CD4-positive, alpha-beta T cell treated with Interleukin-17A for 1 hour (primary cell): ENCODE results near the gene KRTAP12-4.
"Not testable (repeated sequence)": the region's sequence is repeated elsewhere in the genome, so short reads cannot be mapped to it uniquely, and the experiment has no call there.

Source experiments
- DNase-seq: peaks from one replicate; pipeline ENCODE4 v3.0.0-alpha.2; 2020

KRTAP12-4 gene

GRCh38 chr21:44628707-44629391 is 25.6 kb downstream of the KRTAP12-4 start:
- DNase-seq = no peak

DNA sequence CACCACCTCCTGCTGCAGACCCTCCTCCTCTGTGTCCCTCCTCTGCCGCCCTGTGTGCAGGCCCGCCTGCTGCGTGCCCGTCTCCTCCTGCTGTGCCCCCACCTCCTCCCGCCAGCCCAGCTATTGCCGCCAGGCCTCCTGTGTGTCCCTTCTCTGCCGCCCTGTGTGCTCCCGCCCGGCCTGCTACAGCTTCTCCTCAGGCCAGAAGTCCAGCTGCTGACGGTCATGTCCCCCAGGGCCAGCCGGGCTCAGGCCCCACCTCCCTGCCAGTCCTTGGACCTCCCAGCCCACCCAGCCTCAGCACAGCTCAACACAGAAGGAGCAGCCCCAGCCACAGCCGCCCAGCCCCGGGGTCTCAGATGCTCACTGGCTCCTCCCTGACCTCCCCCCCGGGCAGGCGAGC is 26.6 kb downstream of the KRTAP12-4 start:
- not testable (repeated sequence) for DNase-seq

DNA sequence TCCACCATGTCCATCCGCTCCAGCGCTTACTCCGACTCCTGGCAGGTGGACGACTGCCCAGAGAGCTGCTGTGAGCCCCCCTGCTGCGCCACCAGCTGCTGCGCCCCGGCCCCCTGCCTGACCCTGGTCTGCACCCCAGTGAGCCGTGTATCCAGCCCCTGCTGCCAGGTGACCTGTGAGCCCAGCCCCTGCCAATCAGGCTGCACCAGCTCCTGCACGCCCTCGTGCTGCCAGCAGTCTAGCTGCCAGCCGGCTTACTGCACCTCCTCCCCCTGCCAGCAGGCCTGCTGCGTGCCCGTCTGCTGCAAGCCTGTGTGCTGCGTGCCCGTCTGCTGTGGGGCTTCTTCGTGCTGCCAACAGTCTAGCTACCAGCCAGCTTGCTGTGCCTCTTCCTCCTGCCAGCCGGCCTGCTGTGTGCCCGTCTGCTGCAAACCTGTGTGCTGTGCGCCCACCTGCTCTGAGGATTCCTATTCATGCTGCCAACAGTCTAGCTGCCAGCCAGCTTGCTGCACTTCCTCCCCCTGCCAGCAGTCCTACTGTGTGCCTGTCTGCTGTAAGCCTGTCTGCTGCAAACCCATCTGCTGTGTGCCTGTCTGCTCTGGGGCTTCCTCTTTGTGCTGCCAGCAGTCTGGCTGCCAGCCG is 27.2 kb downstream of the KRTAP12-4 start:
- not testable (repeated sequence) for DNase-seq

GRCh38 chr21:44626673-44627143 is 27.8 kb downstream of the KRTAP12-4 start, which contains the start of gene KRTAP10-9:
TSS of gene KRTAP10-9 (plus strand) at chr21:44627093. CDS start at chr21:44627172, 79 bp downstream.
- DNase-seq = no peak

DNA sequence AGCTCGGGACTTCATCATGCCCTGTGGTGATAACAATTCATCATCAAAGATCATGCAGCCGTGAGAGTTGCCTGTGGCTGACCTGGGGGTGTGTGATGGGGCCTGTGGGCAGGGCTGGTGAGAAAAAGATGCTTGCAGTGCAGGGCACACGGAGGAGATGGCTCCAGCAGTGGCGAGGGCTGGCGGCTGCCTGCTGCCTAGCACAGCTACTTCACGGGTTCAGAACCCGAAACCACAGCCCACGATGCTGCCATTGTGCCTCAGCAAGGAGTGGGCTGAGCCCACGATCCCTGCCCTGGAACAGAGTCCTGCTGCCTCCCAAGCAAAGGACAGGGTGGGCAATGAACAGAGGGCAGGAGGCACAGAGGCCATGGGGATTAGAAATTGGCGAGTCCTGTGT is 28.2 kb downstream of the KRTAP12-4 start:
- peak; percentile 45 for DNase-seq

DNA sequence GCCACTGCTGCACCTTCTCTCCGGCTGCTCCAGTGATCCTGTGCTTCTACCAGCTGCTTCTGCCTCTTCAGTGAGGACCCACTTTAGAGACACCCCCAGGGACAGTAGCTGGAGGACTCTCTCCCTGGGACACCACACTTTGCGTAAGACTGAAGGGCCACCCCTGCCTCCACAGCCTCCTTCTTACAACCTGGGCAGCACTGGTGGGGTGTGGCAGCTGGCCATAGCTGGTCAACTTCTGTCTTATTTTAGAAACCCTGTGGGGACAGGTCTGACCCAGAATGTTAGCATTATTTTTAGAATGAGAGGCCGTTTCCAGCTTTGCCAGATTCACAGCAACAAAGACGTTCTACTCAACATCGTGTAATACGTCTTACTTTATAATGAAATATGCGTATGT is 28.7 kb downstream of the KRTAP12-4 start:
- DNase-seq = no peak

DNA sequence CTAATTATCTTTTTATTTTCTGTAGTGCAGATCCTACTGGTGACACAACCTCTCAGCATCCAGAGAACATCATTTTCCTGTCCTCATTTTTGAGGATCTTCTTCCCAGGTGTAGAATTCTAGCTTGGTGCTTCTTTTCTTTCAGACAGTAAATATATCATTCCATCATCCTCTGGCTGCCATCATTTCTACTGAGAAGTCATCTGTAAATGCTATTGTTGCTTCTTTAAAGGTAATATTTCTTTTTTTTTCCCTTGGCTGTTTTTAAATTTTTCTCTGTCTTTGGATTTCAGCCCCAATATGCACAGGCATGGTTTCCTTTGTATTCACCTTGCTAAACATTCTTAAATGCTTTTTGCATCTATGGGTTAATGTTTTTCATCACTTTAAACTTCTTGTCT is 30.9 kb downstream of the KRTAP12-4 start:
- no peak for DNase-seq

DNA sequence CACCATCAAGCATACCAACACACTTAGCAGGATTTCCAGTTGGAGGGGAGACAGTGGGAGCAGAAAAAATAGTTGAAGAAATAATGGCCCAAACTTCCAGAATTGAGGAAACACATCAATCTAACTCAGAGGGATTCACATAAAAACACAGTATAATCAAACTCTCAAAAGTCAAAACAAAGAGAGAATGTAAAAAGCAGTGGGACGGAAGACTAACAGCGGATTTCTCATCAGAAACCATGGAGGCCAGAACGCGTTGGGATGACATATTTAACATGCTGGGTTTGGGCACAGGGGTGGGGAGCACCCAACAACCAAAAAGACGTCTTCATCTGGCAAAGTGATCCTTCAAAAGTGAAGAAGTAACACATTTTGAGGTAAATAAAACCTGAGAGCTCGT is 34.6 kb downstream of the KRTAP12-4 start:
- DNase-seq = no peak

DNA sequence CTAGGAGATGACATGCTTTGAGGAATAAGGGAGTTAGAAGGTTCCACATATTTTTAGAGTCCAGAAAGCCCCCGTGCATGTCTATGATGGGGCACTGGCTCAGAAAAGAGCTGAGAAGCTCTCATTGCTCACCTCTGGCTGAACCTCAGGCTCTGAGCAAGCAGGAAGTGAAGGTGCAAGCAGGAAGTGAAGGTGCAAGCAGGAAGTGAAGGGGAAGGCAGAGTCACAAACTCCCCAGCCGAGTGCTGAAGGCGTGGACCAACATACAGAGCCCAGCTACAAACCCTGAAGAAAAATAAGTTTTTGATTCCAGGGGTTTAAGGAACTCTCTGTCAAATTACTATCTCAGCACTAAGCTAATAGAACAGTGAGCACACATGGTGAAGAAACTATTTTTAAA is 35.5 kb downstream of the KRTAP12-4 start:
- peak; percentile 78 for DNase-seq

DNA sequence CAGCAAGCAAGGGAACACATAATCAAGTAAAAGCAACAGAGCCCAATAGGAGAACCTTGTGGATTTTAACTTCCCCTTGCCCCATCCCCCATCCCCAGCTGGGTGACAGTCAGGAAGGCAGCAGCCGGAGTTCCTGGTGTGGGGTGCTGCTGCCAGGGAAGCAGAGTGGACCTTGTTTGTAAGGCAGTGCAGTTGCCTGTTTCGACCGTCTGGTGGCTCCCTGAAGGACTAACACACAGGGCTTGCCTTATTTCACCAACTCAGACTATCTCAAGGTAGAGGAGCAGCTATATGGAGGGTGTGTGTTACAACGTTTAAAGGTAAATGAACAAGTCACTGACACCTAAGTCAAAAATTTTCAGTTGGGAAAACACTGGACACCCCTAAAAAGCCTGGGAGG is 36.0 kb downstream of the KRTAP12-4 start:
- no peak for DNase-seq

DNA sequence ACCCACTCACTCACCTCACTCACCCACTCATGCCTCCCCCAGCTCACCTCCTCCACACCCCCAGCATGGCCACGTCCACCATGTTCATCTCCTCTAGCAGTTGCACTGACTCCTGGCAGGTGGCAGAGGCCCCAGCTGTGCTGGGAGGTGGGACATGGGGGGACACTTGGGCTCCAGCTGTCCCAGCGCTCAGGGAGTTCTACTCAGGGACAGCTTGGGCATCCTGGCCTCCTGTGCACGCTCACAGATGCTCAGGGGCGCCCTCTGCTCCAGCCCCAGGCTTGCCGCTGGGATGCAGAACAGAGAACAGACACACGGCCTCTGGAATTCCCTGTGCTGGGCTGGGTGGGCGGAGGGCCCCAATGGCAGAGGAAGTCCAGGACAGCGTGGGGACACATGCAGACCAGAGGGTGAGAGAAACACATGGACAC is 37.4 kb downstream of the KRTAP12-4 start:
- DNase-seq = no peak

DNA sequence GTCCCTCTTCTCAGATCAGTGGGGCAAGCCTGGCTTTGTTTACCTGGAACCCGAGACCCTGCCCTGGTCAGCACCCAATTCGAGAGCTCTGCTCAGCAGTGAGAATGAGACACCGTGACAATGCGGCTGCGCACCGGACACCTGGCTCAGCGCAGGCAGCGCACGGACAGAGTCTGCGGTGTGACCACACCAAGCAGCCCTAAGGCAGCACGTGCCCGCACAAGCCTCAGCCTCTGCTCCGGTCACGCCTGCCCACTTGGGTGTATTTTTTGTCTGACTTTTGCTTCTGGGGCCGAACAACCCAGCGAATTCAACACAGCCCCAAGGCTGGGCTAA is 37.9 kb downstream of the KRTAP12-4 start:
- DNase-seq = no peak

DNA sequence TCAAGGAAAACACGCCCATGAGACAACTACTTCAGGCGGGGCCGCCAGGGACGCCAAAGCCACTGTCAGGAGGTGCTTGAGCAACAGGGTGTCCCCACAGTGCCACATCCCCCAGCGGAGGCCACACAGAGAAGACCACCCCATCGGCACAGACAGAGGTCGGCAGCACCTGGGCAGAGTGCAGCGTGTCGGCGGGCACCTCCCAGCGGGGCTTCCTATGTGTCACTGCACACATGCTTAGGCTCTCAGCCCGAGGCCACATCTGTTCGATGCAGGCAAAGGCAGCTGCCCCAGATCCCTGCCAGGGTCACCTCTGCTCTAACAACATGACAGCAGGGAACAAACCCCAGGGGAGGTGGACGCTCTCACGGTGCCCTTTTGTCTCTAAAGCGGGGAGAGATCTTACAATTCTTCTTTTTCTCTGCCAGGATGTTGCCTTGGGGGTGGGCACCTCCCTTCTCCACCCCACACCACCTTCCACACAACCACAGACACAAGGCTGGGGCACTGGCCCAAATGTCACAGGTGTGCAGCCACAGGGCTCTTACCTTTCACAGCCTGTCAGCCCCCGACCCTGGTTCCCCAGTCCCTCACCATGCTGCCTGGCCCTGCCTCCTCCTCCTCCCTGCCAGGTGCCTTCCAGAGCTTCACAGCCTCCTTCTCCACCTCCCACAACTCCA is 38.4 kb downstream of the KRTAP12-4 start:
- DNase-seq = no peak

- DNase-seq = no peak
These were observed 39.0 kb downstream of the KRTAP12-4 start for GRCh38 chr21:44615466-44615865.

DNA sequence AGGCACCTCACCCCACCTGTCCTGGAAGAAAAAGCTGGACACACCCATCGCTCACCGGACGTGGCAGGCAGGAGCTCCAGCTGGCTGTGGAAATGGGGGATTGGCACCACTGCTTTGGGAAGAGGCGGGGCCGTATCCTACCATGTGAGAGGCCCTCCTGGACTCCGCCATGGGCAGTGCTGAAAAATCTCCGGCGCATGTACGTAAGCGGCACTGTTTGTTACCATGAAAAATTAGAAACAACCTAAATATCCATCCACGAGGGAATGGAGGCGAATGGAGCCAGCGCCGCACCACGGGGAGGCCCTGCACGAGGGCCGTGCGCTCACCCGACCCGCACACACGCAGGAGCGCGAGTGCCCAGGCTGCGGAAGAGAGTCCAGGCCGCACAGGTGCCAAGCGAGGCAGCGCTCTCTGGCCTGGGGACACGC is 39.5 kb downstream of the KRTAP12-4 start:
- DNase-seq = no peak

- no peak for DNase-seq
These were observed 40.3 kb downstream of the KRTAP12-4 start for GRCh38 chr21:44614161-44614631.

DNA sequence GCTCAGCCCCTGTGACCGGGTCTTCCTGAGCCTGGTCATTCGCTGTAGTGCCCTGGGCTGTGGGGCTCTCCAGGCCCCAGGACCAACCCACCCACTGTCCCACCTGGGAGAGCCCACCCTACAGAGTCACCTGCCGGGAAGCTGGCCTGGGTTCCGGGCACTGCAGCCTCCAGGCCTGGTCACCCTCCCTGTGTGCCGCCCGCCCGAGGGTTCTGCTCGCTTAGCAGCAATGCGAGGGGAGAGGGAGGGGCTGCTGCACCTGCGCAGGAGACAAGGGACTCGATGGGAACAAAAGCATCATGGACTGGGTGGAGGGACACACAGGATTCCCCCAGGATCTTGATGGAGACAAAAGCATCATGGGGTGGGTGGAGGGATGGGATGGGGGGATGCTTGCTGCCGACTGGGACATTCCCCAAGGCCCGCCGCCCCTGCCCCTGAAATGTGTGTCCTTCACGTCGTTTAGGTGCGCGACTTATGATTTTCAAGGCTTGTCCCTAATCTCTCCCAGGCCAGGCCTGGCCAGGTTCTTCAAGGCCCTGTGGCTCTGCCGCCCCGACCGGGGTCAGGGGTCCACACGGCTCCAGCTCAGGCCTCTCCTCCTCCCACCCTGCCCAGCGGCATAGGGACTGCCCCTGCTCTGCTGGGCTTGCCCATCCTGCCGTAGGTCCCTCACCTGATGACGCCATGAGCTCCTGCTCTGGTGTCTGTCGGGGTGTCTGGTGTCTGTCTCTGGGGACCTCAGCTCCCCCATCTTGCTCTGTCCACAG is 40.9 kb downstream of the KRTAP12-4 start:
- DNase-seq = no peak

GRCh38 chr21:44612669-44613229 is 41.7 kb downstream of the KRTAP12-4 start:
- DNase-seq = no peak

DNA sequence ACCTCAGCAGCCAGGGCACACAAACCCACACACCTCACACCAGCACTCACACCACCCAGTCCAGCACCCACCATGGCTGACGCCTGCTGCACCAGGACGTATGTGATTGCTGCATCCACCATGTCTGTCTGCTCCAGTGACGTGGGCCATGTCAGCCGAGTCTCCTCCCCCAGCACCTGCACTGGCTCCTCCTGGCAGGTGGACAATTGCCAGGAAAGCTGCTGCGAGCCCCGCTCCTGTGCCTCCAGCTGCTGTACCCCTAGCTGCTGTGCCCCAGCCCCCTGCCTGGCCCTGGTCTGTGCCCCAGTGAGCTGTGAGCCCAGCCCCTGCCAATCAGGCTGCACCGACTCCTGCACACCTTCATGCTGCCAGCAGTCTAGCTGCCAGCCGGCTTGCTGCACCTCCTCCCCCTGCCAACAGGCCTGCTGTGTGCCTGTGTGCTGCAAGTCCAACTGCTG is 42.4 kb downstream of the KRTAP12-4 start, which contains the start of gene KRTAP10-8:
KRTAP10-8 (plus strand) TSS at position 51 of the 458 bp plus-strand sequence; CDS start at position 73, 22 bp downstream.
- DNase-seq = no peak

DNA sequence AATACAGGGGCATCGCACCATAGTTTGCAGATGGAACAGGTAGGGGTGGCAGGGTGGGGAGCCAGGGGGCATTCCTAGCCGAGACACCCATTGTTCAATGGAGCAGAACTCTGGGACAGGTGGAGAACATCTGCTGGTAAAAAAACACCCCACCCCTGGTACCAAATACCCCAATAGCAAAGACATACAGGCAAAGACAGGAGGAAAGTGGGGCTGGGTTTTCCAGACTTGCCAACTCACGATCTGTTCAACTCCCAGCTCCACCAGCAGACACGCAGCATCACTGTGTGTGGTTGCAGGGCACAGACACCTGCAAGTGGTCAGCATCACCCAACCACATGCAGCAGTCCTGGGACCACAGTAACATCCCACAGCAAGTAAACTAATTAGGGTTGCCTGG is 42.9 kb downstream of the KRTAP12-4 start:
- no peak for DNase-seq

DNA sequence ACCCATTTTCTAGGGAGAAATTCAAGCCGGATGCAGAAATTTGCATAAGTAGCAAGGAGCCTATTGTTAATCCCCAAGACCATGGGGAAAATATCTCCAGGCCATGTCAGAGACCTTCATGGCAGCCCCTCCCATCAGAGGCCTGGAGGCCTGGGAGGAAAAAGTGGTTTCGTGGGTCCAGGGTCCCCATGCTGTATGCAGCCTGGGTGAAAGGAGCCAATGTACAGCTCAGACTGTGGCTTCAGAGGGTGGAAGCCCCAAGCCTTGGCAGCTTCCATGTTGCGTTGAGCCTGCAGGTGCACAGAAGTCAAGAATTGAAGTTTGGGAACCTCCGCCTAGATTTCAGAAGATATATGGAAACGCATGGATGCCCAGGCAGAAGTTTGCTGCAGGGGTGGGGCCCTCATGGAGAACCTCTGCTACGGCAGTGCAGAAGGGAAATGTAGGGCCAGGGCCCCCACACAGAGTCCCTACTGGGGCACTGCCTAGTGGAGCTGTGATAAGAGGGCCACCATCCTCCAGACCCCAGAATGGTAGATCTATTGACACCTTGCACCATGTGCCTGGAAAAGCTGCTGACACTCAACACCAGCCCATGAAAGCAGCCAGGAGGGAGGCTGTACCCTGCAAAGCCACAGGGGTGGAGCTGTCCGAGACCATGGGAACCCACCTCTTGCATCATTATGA is 44.2 kb downstream of the KRTAP12-4 start:
- not testable (repeated sequence) for DNase-seq

DNA sequence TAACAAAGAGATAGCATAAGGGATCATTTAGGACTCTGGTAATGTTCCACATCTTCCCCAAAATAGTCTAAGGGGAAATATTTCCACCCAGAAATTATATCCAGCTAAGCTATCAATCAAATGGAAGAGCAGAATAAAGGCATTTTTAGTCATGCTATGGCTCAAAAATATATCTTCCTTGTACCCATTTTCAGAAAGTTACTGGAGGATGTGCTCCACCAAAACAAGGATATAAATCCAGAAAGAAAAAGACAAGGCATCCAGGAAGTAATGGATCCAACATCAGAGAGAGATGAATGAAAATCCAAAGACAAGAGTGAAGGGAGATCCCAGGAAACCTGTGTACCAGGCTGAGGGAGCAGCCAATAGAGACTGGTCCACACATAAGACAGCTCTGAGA is 45.3 kb downstream of the KRTAP12-4 start:
- no peak for DNase-seq
